ENCODE results near the gene R3HDM4.
"Not testable (repeated sequence)": the region's sequence is repeated elsewhere in the genome, so short reads cannot be mapped to it uniquely, and the experiment has no call there.

The R3HDM4 gene

DNA sequence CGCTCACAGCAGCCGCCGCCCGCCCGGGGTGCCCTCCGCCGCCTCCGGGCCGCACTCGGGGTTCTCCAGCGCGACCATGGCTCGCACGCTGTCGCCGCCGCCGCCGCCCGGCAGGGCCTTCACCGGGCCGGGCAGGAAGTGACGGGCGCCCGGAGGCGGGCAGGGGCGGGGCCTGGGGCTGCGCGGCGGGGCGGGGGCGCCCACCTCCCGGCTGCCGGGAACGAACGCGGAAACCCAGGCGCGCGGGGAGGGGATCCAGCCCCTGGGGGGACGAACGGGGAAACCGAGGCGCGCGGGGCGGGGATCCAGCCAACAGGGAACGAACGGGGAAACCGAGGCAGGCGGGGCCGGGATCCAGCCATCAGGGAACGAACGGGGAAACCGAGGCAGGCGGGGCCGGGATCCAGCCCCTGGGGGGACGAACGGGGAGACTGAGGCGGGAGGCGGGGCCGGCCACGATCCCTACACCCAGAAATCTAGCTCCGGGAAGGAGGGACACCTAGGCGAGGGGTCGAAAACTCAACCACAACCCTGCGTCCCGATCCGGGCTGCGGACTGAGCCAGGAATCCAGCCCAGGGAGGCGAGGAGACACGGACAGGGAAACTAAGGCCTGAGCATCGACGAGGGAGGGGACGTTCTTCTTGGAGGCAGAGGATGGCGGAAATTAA lies at the start of gene R3HDM4:
Gene R3HDM4 (minus strand): TSS at position 140 of the 669 bp plus-strand sequence. CDS start 62 bp downstream, at position 78.
- DNase-seq (ENCODE audit: low read depth) = peak; percentile 38

DNA sequence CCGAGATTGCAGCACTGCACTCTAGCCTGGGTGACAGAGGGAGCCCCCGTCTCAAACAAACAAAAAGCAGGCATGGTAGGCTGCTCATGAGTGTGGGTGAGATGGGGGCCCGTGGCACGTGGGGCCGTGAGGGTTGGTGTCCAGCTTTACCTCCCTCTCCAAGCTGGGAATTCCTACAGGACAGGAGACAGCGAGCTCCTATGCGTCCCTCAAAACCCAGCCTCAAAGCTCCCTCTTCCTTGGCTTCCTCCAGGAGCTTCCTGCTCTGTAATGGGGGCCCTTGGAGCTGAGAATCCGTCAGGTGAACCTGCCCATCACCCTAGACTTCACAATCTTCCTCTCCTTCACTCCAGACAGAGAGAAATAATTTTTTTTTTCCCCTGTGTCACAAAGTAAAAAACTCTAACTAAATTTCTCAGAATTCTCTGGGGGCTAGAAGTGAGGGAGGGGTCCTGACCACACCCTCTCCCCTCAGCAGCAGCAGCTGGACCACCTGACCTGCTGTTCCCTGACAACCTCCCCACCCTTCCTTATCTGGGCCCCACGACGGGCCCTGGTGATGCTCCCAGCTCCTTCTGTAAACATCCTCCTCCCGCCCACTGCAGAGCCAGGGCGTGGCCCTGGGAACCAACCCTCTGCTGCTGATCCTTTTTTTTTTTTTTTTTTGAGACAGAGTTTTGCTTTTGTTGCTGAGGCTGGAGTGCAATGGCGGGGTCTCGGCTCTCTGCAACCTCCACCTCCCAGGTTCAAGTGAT lies 49.0 kb upstream of the R3HDM4 start:
- peak; percentile 75 for DNase-seq (ENCODE audit: low read depth)

DNA sequence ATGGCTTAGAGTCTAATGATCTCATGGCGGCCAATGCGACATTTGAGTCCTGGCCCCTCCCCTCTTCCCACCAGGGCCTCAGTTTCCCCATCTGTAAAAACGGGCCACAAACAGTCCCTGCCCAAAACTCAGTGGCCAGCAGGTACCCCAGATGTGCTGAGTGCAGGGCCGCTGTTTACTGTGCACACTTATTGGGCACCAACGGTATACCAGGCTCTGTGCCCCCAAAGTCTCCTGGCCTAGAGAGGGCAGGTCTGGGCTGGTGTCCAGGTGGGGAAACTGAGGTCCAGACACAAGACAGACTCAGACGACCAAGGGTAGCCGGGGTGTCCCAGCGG lies 47.6 kb upstream of the R3HDM4 start:
- DNase-seq (ENCODE audit: low read depth) = no peak

GRCh38 chr19:960020-960419 lies 47.0 kb upstream of the R3HDM4 start:
- DNase-seq (ENCODE audit: low read depth) = no peak

- DNase-seq (ENCODE audit: low read depth) = peak; percentile 88
These were observed 46.2 kb upstream of the R3HDM4 start for GRCh38 chr19:958967-959855.

- not testable (repeated sequence) for DNase-seq (ENCODE audit: low read depth)
These were observed 44.6 kb upstream of the R3HDM4 start for GRCh38 chr19:957578-957977.

DNA sequence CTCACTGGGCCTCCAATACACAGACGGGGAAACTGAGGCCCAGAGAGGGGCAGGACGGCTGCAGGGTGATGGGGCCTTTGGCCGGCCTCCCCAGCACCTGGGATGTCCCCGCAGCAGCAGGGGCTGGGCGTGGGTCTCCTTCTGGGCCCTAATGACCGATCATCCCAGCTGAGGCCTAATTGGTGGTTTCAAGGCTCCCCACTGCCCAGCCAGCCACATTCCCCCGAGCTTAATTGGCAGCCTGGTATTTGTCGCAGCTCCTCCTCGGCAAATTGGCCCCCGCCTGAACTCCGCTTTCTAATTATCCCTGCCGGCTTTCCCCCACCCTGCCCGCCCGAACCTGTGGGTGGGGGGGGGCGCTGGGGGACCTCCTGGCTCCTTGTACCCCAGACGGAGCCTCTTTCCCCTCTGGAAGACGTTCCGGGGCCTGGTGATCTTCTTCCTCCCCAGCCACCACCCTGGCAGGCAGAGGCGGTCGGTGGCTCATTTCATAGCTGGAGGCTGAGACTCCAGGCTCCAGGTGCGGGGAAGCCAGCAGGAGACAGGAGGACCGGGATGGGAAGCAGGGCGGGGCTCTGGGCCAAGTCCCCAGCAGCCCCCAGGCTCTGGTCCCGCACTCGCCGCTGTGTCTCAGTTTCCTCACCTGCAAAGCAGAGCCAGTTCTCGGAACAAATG lies 43.9 kb upstream of the R3HDM4 start:
- no peak for DNase-seq (ENCODE audit: low read depth)

DNA sequence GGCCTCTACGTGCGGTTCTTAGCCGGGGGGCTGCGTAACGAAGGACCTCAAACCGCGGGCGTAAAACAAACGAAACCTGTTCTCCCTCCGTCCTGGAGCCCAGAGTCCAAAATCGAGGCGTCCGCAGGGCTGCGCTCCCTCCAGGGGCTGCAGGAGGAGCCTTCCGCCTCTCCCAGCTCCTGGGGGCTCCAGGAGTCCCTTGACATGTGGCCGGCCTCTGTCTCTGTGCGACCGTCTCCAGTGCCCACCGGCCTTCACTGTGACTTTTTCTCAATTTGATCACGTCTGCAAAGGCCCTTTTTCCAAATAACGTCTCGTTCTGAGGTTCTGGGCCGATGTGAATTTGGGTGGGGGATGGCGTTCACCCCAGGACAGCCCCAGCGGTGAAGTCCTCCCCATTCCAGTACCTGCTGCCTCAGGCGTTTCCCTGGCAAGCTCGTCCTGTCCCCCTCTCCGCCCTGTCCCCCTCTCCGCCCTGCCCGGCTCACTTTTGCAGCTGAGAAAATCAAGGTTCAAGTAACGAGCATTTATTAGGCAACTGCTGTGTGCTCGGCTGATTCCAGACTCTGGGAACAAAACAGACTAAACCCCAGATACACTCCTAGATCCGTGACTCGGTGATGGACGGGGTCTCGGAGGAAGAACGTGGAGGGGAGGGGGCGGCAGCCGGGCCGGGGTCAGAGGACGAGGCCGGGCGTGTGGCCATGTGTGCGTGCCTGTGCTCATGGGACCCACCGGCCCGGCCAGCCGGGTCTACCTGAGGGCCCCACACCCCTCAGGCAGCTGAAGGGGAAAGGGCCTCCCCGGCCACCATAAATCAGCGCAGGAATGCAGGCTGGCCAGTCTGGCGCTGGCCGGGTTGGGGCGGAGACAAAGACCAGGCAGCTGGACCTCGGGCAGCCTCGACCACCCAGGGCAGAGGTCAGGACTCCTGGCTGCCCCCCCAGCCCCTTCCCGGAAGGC lies 43.1 kb upstream of the R3HDM4 start:
- peak; percentile 55 for DNase-seq (ENCODE audit: low read depth)

GRCh38 chr19:954672-955494 lies 41.9 kb upstream of the R3HDM4 start:
- DNase-seq (ENCODE audit: low read depth) = peak; percentile 42

DNA sequence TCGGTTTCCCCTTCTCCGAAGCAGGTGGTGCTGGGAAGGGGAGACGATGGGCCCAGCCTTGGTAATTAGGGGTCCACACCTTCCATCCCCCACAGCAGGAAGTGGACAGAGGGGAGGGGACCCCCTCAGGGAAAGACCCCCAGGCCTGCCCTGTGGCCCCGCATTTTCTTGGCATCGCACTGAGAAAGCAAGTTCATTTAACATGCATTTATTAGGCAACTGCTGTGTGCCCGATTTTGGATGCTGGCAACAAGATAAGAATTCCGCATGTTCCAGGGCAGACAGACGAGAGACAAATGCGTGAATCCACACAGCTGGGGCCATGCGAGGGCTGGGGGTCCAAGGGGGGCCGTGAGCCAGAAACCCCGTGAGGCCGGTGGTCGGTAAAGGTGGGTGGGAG lies 41.3 kb upstream of the R3HDM4 start:
- no peak for DNase-seq (ENCODE audit: low read depth)

GRCh38 chr19:953445-954271 lies 40.6 kb upstream of the R3HDM4 start:
- DNase-seq (ENCODE audit: low read depth) = no peak

GRCh38 chr19:952680-953444 lies 39.8 kb upstream of the R3HDM4 start:
- DNase-seq (ENCODE audit: low read depth) = peak; percentile 71

DNA sequence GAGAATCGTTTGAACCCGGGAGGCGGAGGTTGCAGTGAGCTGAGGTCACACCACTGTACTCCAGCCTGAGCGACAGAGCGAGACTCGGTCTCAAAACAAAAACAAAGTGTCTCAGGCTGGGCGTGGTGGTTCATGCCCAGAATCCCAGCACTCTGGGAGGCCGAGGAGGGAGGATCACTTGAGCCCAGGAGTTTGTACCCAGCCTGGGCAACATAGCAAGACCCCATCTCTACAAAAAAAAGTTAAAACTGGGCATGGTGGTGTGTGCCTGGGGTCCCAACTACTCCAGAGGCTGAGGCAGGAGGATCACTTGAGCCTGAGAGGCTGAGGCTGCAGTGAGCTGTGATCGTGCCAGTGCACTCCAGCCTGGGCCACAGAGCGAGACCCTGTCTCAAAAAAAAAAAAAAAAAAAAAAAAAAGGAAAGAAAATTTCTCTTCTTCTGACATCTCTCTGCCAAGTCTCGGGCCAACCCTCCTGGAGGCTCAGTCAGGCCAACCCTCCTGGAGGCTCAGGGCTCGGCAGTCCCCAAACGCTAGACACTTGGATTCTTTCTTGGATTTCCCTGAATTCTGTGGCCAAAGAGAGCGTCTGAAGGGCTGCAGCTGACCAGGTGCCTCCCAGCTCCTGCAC lies 39.1 kb upstream of the R3HDM4 start:
- no peak for DNase-seq (ENCODE audit: low read depth)

DNA sequence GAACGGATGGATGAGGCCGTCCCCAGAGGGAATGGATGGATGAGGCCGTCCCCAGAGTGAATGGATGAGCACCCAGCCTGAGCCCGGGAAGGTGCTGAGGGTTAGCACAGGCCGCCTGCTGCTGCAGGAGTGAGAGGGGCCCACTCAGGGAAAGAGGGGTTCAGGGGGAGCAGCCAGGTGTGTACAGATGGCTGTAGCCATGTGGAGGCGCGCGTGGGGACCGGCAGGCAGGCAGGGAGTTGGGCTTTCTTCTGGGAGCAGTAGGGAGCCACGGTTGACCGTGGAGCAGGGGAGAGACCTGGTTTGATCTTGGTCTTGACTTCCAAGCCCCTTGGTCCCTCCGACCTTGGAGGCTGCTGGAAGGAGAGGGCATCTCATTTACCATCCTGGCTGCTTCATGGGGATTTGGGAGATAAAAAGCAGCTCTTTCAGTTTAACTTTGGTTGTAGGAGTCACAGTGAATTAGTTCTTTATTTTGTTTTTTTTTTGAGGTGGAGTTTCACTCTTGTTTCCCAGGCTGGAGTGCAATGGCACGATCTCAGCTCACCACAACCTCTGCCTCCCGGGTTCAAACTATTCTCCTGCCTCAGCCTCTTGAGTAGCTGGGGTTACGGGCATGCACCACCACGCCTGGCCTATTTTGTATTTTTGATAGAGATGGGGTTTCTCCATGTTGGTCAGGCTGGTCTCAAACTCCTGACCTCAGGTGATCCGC lies 37.5 kb upstream of the R3HDM4 start:
- no peak for DNase-seq (ENCODE audit: low read depth)

DNA sequence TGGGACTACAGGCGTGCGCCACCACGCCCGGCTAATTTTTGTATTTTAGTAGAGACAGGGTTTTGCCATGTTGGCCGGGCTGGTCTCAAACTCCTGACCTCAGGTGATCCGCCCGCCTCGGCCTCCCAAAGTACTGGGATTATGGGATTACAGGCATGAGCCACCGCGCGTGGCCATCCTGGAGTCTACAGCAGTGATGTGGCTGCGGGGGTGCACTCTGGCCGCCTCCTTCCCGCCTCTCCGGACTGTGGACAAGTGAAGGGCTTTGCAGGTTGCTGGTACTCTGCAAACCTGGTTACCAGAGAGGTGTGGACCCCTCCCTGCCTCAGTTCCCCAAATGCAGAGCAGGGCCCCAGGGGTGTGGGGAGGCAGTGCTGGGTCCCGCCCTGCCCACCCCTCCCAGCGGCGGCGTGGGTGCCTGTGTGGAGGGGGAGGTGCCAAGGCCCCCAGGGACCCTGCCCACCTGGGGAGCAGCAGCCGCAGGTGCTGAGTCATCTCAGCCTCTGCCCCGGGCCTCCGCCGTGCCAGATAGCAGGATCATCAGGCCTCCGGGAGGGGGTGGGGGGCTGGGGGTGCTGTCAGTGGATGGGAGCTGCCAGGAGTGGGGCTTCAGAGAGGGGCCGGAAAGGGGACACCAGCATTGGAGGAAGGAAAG lies 36.0 kb upstream of the R3HDM4 start:
- DNase-seq (ENCODE audit: low read depth) = no peak

DNA sequence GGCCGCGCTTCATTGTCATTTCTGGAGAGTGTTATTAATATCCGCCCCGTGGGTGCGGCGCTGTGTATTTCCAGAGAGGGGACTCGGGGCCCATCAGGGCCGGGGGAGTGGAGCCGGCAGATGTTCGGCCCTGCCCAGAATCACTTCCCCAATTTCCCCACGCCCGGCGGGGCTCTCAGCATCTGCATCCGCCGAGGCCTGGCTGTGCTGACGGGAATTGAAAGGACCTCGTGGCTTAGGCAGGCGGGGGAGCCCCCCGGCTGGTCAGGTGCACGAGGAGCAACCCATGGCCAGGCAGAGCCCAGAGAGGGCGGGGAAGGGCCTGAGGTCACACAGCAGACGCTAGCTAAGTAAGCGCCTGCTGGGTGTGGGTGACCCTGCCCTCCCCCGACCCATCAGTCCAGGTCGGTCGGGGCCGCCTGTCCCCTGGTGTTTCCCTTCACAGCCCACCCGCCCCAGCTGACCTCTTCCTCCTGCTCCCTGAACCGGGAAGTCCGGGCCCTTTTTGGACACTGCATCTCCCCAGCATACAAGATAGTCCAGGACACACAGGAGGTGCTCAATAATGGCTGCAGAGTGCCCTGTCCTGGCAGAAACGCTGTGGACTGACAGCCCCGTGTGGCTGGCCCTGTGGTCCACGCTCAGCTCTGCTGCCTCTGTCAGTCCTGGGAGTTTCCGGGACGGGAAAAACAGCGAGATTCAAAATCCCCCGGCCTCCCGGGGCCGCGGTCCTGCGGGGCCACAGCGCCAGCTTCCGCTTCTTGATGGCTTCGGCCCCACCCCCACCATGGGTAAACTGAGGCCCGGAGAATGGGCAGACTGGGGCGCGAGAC lies 34.9 kb upstream of the R3HDM4 start:
- DNase-seq (ENCODE audit: low read depth) = no peak

All from amniotic epithelial cell (primary cell).